IPS-18a (cell line): ENCODE measurements around the gene XXYLT1.
"Not testable (repeated sequence)": the region's sequence is repeated elsewhere in the genome, so short reads cannot be mapped to it uniquely, and the experiment has no call there.

Source experiments
- H3K27ac ChIP-seq: one replicate; pipeline ENCODE4 v1.5.1; 2013; ENCODE audit warnings: low read length
- H3K27me3 ChIP-seq: one replicate; pipeline ENCODE4 v1.6.1; 2013; ENCODE audit warnings: mild to moderate bottlenecking, low read length; ENCODE audit not compliant: control insufficient read depth, insufficient read depth
- H3K36me3 ChIP-seq: one replicate; pipeline ENCODE4 v1.6.1; 2013; ENCODE audit warnings: low read depth, low read length; ENCODE audit not compliant: control insufficient read depth
- H3K4me1 ChIP-seq: one replicate; pipeline ENCODE4 v1.6.1; 2013; ENCODE audit warnings: low read depth, low read length; ENCODE audit not compliant: control insufficient read depth
- H3K4me3 ChIP-seq: one replicate; pipeline ENCODE4 v1.5.1; 2013; ENCODE audit warnings: low read length
- H3K9ac ChIP-seq: one replicate; pipeline ENCODE4 v1.6.1; 2013; ENCODE audit warnings: mild to moderate bottlenecking, low read length, moderate library complexity
- H3K9me3 ChIP-seq: one replicate; pipeline ENCODE4 v1.6.1; 2013; ENCODE audit warnings: low read depth, low read length; ENCODE audit not compliant: control insufficient read depth

XXYLT1 gene

GRCh38 chr3:195219351-195220230 lies 51.4 kb downstream of the XXYLT1 start:
- Histone ChIP-seq H3K36me3 (no peaks in the 10 kb centered on the region), H3K4me3 (no peak overlapping the region), H3K27ac (no peak overlapping the region), H3K9me3 (no peaks in the 10 kb centered on the region), H3K9ac (no peak overlapping the region), H3K27me3 (no peaks in the 10 kb centered on the region), H3K4me1 (peaks cover 16% of the 10 kb centered on the region)

GRCh38 chr3:195218331-195218730 lies 52.6 kb downstream of the XXYLT1 start:
- H3K4me1 ChIP-seq, H3K27ac ChIP-seq, H3K36me3 ChIP-seq, H3K4me3 ChIP-seq, H3K9me3 ChIP-seq, H3K9ac ChIP-seq, H3K27me3 ChIP-seq: not testable (repeated sequence)

DNA sequence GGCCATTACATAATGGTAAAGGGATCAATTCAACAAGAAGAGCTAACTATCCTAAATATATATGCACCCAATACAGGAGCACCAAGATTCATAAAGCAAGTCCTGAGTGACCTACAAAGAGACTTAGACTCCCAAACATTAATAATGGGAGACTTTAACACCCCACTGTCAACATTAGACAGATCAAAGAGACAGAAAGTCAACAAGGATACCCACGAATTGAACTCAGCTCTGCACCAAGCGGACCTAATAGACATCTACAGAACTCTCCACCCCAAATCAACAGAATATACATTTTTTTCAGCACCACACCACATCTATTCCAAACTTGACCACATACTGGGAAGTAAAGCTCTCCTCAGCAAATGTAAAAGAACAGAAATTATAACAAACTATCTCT lies 55.4 kb downstream of the XXYLT1 start:
- H3K4me1 ChIP-seq, H3K9me3 ChIP-seq, H3K4me3 ChIP-seq, H3K9ac ChIP-seq, H3K27ac ChIP-seq, H3K27me3 ChIP-seq, H3K36me3 ChIP-seq: not testable (repeated sequence)

GRCh38 chr3:195214381-195214780 lies 56.6 kb downstream of the XXYLT1 start:
- Histone ChIP-seq H3K4me1 (peaks cover 13% of the 10 kb centered on the region), H3K36me3 (no peaks in the 10 kb centered on the region), H3K27me3 (no peaks in the 10 kb centered on the region), H3K9ac (no peak overlapping the region), H3K4me3 (no peak overlapping the region), H3K27ac (no peak overlapping the region), H3K9me3 (no peaks in the 10 kb centered on the region)

DNA sequence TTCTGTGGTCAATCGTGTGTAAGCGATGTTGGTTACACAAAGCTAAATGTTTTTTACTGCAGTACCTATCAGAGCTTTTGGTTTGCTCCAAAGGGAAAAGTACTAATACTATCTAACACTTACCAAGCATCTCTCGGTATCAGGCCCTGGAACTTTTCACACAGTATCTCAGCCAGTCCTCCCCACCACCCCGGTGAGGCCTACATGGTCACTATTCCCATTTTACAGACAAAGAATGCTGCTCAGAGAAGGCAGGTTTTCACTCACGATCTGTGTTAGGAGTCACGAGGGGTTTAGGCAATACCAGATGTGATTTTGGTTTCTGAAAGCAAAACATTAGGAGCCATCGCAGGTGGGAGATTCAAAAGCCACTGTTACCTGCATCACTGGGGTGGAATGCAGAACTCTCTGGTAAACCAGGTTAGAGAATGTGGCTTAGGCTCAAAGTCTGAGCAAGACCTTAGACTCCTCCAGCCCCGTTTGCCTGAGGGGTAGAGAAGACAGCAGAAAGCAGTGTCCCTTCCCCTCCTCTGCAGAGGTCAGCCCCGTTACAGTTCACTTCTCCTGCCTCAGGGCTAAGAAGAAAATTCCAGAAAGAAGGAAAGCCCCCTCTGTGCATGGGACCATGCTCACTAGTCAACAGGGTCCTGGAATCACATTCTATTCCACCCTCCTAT lies 57.2 kb downstream of the XXYLT1 start:
- H3K9ac ChIP-seq: no peak overlapping the region
- H3K36me3 ChIP-seq: no peaks in the 10 kb centered on the region
- H3K4me1 ChIP-seq: peaks cover 13% of the 10 kb centered on the region
- H3K9me3 ChIP-seq: no peaks in the 10 kb centered on the region
- H3K27ac ChIP-seq: no peak overlapping the region
- H3K27me3 ChIP-seq: no peaks in the 10 kb centered on the region
- no peak overlapping the region for H3K4me3 ChIP-seq

- Histone ChIP-seq H3K4me1 (peaks cover 13% of the 10 kb centered on the region), H3K9ac (no peak overlapping the region), H3K4me3 (no peak overlapping the region), H3K36me3 (no peaks in the 10 kb centered on the region), H3K27me3 (no peaks in the 10 kb centered on the region), H3K27ac (no peak overlapping the region), H3K9me3 (no peaks in the 10 kb centered on the region)
These were observed 58.1 kb downstream of the XXYLT1 start for GRCh38 chr3:195212749-195213375.

DNA sequence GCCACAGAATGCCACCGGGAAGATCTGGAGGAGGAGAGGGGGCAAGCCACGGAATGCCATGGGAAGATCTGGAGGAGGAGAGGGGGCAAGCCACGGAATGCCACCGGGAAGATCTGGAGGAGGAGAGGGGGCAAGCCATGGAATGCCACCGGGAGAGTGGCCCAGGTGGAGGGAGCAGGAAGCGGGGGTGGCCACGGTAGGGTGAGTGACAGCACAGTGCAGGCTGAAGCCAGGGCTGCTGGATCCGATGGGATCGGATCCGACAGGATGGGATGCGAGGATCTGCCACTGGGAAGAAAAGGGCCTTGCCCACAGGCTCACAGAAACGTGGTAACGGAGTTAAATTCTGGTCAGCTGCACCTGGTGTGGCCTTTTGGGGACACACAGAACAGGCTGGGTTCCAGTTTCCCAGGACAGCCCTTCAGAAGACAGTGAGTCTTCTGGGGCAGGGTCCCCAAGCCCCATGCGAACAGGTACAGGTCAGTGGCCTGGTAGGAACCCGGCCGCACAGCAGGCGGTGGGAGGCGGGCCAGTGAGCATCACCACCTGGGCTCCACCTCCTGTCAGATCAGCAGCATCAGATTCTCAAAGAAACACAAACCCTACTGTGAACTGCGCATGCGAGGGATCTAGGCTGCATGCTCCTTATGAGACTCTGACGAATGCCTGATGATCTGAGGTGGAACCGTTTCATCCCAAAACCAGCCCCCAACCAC lies 58.8 kb downstream of the XXYLT1 start:
- no peak overlapping the region for H3K4me3 ChIP-seq
- no peaks in the 10 kb centered on the region for H3K9me3 ChIP-seq
- H3K4me1 ChIP-seq: peaks cover 13% of the 10 kb centered on the region
- no peaks in the 10 kb centered on the region for H3K27me3 ChIP-seq
- H3K36me3 ChIP-seq: no peaks in the 10 kb centered on the region
- no peak overlapping the region for H3K27ac ChIP-seq
- no peak overlapping the region for H3K9ac ChIP-seq

GRCh38 chr3:195210266-195210973 lies 60.5 kb downstream of the XXYLT1 start:
- Histone ChIP-seq H3K4me3 (no peak overlapping the region), H3K9ac (no peak overlapping the region)

GRCh38 chr3:195209847-195210265 lies 61.1 kb downstream of the XXYLT1 start:
- no peak overlapping the region for H3K4me3 ChIP-seq
- H3K36me3 ChIP-seq: no peaks in the 10 kb centered on the region
- no peaks in the 10 kb centered on the region for H3K27me3 ChIP-seq
- no peaks in the 10 kb centered on the region for H3K9me3 ChIP-seq
- H3K4me1 ChIP-seq: peaks cover 17% of the 10 kb centered on the region
- H3K27ac ChIP-seq: no peak overlapping the region
- no peak overlapping the region for H3K9ac ChIP-seq

More at GRCh38 chr3:195210266-195210973, 60.5 kb downstream of the XXYLT1 start:
- peaks cover 13% of the 10 kb centered on the region for H3K4me1 ChIP-seq
- H3K27me3 ChIP-seq: no peaks in the 10 kb centered on the region
- no peaks in the 10 kb centered on the region for H3K36me3 ChIP-seq
- H3K27ac ChIP-seq: no peak overlapping the region
- H3K9me3 ChIP-seq: no peaks in the 10 kb centered on the region

DNA sequence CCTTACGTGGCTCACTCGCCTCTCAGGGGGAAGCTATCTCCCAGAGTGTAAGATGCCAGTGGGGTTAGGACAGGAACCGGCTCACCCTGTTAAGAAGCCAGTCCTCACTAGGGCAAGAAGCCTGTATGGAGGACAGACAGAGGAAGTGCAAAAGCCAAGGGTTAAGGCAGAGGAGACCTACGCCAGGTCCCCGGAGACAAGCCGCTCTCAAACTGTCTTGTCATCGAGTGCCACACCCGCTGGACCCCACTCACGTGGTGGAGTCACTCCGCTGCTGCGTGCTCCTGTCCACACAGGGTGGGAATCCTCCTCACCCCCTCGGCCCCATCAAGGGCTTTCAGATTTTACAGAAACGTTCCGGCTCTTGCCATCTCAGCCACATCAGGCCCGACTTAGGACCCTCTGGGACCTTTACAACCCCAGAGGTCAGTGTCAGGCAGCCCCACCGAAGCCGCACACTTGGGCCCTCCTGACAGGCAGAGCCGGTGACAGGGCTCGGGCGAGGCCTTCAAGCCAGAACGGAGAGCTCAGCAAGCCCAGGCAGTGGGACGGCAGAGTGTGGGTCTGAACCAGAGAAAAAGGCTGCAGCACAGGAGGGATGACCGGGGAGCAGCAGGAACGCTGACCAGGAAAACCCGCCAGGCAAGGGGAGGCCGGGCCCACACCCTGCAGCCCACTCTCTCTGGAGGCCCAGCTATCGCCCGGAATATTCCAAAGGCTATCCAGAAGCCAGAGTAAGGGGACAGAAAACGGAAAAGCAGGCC lies 61.7 kb downstream of the XXYLT1 start:
- H3K27me3 ChIP-seq: no peaks in the 10 kb centered on the region
- no peaks in the 10 kb centered on the region for H3K9me3 ChIP-seq
- H3K9ac ChIP-seq: no peak overlapping the region
- no peaks in the 10 kb centered on the region for H3K36me3 ChIP-seq
- peaks cover 17% of the 10 kb centered on the region for H3K4me1 ChIP-seq
- H3K4me3 ChIP-seq: no peak overlapping the region
- H3K27ac ChIP-seq: no peak overlapping the region
